OCI-LY3 (cell line): ENCODE data around the gene CFAP69.
"Not testable (repeated sequence)": the region's sequence is repeated elsewhere in the genome, so short reads cannot be mapped to it uniquely, and the experiment has no call there.

Experiments
- H2AFZ ChIP-seq: fragments of 200-600, 300-600 bp; shearing (Covaris generic); 2 replicates; pipeline ENCODE4 v1.6.0; 2014; ENCODE audit warnings: antibody characterized with exemption, low read depth, low read length
- H3K27ac ChIP-seq: fragments of 200-600, 300-600 bp; sonication (generic); 2 replicates; pipeline ENCODE4 v1.5.1; 2014; ENCODE audit warnings: mild to moderate bottlenecking, low read length, moderate library complexity, mixed read lengths
- H3K27me3 ChIP-seq: fragments of 200-600, 300-600 bp; sonication (generic); 2 replicates; pipeline ENCODE4 v1.6.1; 2014; ENCODE audit warnings: low read depth, low read length, mixed read lengths
- H3K36me3 ChIP-seq: fragments of 200-600, 300-600 bp; sonication (generic); replicated peaks from 2 replicates; pipeline ENCODE3; 2014; ENCODE audit warnings: low read depth, low read length, mixed read lengths
- H3K4me1 ChIP-seq: fragments of 300-600, 200-600 bp; sonication (generic); 2 replicates; pipeline ENCODE4 v1.6.1; 2014; ENCODE audit warnings: low read length, mixed read lengths
- H3K4me2 ChIP-seq: fragments of 200-600, 300-600 bp; sonication (generic); 2 replicates; pipeline ENCODE4 v1.6.1; 2014; ENCODE audit warnings: low read length, mixed read lengths
- H3K4me3 ChIP-seq: fragments of 300-600, 200-600 bp; sonication (generic); 2 replicates; pipeline ENCODE4 v1.5.1; 2014; ENCODE audit warnings: antibody characterized with exemption, mild to moderate bottlenecking, low read length, moderate library complexity
- H3K79me2 ChIP-seq: fragments of 300-600, 200-600 bp; shearing (Covaris generic); 2 replicates; pipeline ENCODE4 v1.6.1; 2014; ENCODE audit warnings: mild to moderate bottlenecking, low read length, mixed read lengths
- H3K9ac ChIP-seq: fragments of 300-600, 200-600 bp; shearing (Covaris generic); 2 replicates; pipeline ENCODE4 v1.6.0; 2014; ENCODE audit warnings: mild to moderate bottlenecking, low read length, moderate library complexity
- H3K9me3 ChIP-seq: fragments of 200-600, 300-600 bp; shearing (Covaris generic); 2 replicates; pipeline ENCODE4 v1.6.1; 2014; ENCODE audit warnings: low read length, mixed read lengths; ENCODE audit not compliant: insufficient read depth
- H4K20me1 ChIP-seq: fragments of 200-600, 300-600 bp; sonication (generic); 2 replicates; pipeline ENCODE4 v1.6.1; 2016; ENCODE audit warnings: low read length, mixed read lengths; ENCODE audit not compliant: insufficient read depth
- EZH2phosphoT487 ChIP-seq: fragments of 200-600 bp; shearing (Covaris generic); IDR thresholded peaks from 2 replicates; pipeline ENCODE4 v1.6.1; 2018; ENCODE audit warnings: antibody characterized with exemption, mixed run types, low read depth
- TF ChIP-seq, protein P1 (sequence below): fragments of 200-600, 300-600 bp; sonication (generic); IDR thresholded peaks from 2 replicates; pipeline ENCODE4 v1.5.1; 2014; ENCODE audit warnings: antibody characterized with exemption, low read length, low read depth

CFAP69 gene

DNA sequence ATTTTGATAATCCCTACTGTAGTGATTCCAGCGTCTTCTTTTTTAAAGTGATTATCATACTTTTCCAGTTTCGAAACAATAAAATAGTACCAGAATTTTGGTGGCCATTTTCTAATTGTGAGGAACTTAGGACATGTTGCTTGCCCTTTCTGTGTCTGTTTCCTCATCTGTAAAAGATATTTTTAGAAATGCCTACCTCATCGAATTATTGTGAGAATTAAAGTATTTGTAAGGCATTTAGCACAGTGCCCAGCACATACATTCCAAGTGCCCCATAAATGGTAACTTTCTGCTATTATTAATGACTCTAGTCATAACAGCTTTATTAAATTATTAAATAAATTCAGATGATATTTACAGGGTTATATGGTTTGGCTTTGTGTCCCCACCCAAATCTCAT lies 3.7 kb downstream of the CFAP69 start:
- Histone ChIP-seq H3K4me3 (no peak overlapping the region), H3K4me1 (peaks cover 14% of the 10 kb centered on the region), H3K9me3 (no peaks in the 10 kb centered on the region), H4K20me1 (no peaks in the 10 kb centered on the region), H2AFZ (no peak overlapping the region), H3K36me3 (no peaks in the 10 kb centered on the region), H3K79me2 (no peaks in the 10 kb centered on the region), H3K27me3 (no peaks in the 10 kb centered on the region), H3K27ac (no peak overlapping the region), H3K9ac (no peak overlapping the region), H3K4me2 (no peak overlapping the region)
- no peak for TF ChIP-seq EZH2phosphoT487
- TF ChIP-seq, protein P1, sequence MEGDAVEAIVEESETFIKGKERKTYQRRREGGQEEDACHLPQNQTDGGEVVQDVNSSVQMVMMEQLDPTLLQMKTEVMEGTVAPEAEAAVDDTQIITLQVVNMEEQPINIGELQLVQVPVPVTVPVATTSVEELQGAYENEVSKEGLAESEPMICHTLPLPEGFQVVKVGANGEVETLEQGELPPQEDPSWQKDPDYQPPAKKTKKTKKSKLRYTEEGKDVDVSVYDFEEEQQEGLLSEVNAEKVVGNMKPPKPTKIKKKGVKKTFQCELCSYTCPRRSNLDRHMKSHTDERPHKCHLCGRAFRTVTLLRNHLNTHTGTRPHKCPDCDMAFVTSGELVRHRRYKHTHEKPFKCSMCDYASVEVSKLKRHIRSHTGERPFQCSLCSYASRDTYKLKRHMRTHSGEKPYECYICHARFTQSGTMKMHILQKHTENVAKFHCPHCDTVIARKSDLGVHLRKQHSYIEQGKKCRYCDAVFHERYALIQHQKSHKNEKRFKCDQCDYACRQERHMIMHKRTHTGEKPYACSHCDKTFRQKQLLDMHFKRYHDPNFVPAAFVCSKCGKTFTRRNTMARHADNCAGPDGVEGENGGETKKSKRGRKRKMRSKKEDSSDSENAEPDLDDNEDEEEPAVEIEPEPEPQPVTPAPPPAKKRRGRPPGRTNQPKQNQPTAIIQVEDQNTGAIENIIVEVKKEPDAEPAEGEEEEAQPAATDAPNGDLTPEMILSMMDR, result no peak

DNA sequence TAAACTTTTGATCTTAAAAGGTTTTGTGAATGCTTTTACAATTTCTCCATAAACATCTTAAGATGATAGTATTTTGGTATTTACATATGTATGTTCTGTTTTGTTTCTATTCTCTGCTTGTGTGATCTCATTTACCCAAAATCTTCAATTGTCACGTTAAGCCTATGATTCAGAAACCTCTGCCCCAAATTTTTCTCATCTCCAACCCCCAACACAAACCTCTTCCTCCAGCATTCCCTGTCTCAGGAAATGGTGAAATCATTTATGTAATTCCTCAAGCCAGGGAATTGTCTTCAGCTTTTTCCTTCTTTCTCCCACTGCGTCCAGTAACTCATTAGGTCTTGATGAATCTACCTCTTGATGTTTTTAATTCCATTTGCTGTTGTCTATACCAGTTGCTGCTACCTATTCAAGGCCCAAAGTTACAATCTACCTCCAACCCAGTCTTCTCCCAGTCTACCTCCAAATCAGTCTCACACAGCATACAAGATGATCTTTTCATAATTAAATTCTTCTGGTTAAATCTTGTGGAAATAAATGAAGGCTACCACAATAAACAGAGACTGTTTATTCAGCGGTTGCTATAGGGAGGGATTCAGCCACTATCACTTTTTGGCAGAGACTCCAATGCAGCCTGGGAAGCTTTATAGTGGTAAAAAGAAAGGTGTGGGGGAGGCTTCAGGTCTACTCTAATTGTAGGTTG lies 5.8 kb downstream of the CFAP69 start:
- no peak overlapping the region for H2AFZ ChIP-seq

DNA sequence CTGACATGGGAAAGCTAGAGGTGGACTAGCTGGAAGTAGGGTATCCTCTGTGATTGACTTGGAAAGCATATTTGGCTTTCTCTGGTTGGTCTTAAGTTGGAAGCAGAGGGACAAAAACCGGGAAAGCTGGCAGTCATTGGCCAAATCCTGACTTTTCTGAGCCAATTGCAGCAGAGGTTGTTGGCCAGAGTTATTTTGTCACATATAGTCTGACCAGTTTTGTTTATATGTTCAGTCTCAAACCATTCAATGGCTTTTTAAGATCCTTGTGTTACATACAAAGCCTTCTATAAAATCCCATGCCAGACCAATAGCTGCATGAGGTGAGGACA lies 6.3 kb downstream of the CFAP69 start:
- Histone ChIP-seq H3K4me3 (no peak overlapping the region), H2AFZ (no peak overlapping the region), H3K9ac (no peak overlapping the region), H3K4me2 (no peak overlapping the region), H4K20me1 (no peaks in the 10 kb centered on the region), H3K27ac (no peak overlapping the region), H3K79me2 (no peaks in the 10 kb centered on the region), H3K9me3 (no peaks in the 10 kb centered on the region), H3K36me3 (no peaks in the 10 kb centered on the region), H3K4me1 (no peaks in the 10 kb centered on the region), H3K27me3 (no peaks in the 10 kb centered on the region)
- no peak for TF ChIP-seq EZH2phosphoT487
- TF ChIP-seq, protein P1, result no peak

More for the DNA sequence above, 5.8 kb downstream of the CFAP69 start:
- H3K27me3 ChIP-seq, result no peaks in the 10 kb centered on the region
- TF ChIP-seq EZH2phosphoT487, result no peak
- TF ChIP-seq, protein P1, result no peak
- peaks cover 1% of the 10 kb centered on the region for H3K4me1 ChIP-seq
- no peaks in the 10 kb centered on the region for H4K20me1 ChIP-seq
- H3K9me3 ChIP-seq, result no peaks in the 10 kb centered on the region
- H3K36me3 ChIP-seq, result no peaks in the 10 kb centered on the region
- H3K9ac ChIP-seq, result no peak overlapping the region
- H3K79me2 ChIP-seq, result no peaks in the 10 kb centered on the region
- no peak overlapping the region for H3K4me2 ChIP-seq
- H3K4me3 ChIP-seq, result no peak overlapping the region
- H3K27ac ChIP-seq, result no peak overlapping the region

DNA sequence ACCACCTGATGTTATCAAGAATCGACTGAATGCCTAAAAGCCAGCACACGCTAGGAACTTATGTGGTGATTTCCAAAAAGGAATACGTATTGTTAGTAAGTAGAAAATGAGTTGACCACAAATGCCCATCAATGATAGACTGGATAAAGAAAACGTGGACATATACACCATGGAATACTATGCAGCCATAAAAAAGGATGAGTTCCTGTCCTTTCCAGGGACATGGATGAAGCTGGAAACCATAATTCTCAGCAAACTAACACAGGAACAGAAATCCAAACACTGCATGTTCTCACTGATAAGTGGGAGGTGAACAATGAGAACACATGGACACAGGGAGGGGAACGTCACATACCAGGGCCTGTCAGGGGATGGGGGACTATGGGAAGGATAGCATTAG lies 11.0 kb downstream of the CFAP69 start:
- not testable (repeated sequence) for H3K36me3 ChIP-seq, H4K20me1 ChIP-seq, H3K4me3 ChIP-seq, H2AFZ ChIP-seq, H3K9me3 ChIP-seq, H3K27ac ChIP-seq, H3K27me3 ChIP-seq, H3K4me2 ChIP-seq, H3K79me2 ChIP-seq, H3K4me1 ChIP-seq, H3K9ac ChIP-seq
